ENCODE data around the gene RASGRP2.

- TF ChIP-seq ZFP3 (CRISPR knock-in tag; IDR thresholded peaks at IDR 0.05) (no peak), PPARA (CRISPR knock-in tag; IDR thresholded peaks at IDR 0.05; ENCODE audit: borderline replicate concordance) (no peak), RARB (CRISPR knock-in tag; IDR thresholded peaks at IDR 0.05) (no peak), SNAI2 (CRISPR knock-in tag; IDR thresholded peaks at IDR 0.05) (no peak), ESRRG (CRISPR knock-in tag; IDR thresholded peaks at IDR 0.05) (no peak), POU6F1 (CRISPR knock-in tag; IDR thresholded peaks at IDR 0.05; ENCODE audit: borderline replicate concordance, low read depth) (no peak), BACH2 (CRISPR knock-in tag; IDR thresholded peaks at IDR 0.05; ENCODE audit: borderline replicate concordance) (no peak), ISL1 (CRISPR knock-in tag; IDR thresholded peaks at IDR 0.05) (no peak), ARNTL (CRISPR knock-in tag; IDR thresholded peaks at IDR 0.05; ENCODE audit: borderline replicate concordance, low read depth) (no peak), ZNF565 (CRISPR knock-in tag; conservative IDR thresholded peaks at IDR 0.05; ENCODE audit: low read depth) (no peak)
- TF ChIP-seq, protein P1, sequence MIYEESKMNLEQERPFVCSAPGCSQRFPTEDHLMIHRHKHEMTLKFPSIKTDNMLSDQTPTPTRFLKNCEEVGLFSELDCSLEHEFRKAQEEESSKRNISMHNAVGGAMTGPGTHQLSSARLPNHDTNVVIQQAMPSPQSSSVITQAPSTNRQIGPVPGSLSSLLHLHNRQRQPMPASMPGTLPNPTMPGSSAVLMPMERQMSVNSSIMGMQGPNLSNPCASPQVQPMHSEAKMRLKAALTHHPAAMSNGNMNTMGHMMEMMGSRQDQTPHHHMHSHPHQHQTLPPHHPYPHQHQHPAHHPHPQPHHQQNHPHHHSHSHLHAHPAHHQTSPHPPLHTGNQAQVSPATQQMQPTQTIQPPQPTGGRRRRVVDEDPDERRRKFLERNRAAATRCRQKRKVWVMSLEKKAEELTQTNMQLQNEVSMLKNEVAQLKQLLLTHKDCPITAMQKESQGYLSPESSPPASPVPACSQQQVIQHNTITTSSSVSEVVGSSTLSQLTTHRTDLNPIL (CRISPR knock-in tag; IDR thresholded peaks at IDR 0.05; ENCODE audit: low read depth) = no peak
Observed at GRCh38 chr11:64695548-64695947, 48.4 kb downstream of the RASGRP2 start.

All from SK-N-SH treated with all-trans-retinoic acid at 6 μM for 48 hours (cell line).